Measurements from ENCODE around the gene ASPN.

The ASPN gene

GRCh38 chr9:92474587-92474986 is 7.7 kb downstream of the ASPN start:
- TF ChIP-seq, protein P1, sequence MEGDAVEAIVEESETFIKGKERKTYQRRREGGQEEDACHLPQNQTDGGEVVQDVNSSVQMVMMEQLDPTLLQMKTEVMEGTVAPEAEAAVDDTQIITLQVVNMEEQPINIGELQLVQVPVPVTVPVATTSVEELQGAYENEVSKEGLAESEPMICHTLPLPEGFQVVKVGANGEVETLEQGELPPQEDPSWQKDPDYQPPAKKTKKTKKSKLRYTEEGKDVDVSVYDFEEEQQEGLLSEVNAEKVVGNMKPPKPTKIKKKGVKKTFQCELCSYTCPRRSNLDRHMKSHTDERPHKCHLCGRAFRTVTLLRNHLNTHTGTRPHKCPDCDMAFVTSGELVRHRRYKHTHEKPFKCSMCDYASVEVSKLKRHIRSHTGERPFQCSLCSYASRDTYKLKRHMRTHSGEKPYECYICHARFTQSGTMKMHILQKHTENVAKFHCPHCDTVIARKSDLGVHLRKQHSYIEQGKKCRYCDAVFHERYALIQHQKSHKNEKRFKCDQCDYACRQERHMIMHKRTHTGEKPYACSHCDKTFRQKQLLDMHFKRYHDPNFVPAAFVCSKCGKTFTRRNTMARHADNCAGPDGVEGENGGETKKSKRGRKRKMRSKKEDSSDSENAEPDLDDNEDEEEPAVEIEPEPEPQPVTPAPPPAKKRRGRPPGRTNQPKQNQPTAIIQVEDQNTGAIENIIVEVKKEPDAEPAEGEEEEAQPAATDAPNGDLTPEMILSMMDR (IDR thresholded peaks at IDR 0.05) = no peak
- Histone ChIP-seq H3K27me3 (ENCODE audit: control insufficient read depth, insufficient read depth, low read length) (no peaks in the 10 kb centered on the region), H3K27ac (no peak overlapping the region), H3K36me3 (ENCODE audit: control insufficient read depth, insufficient read depth, low read length) (no peaks in the 10 kb centered on the region), H3K4me1 (no peaks in the 10 kb centered on the region), H2AFZ (no peak overlapping the region), H3K79me2 (no peaks in the 10 kb centered on the region), H3K9ac (no peak overlapping the region), H3K9me3 (ENCODE audit: control insufficient read depth, low read length) (no peaks in the 10 kb centered on the region), H3K4me2 (ENCODE audit: low read length) (no peak overlapping the region), H3K4me3 (ENCODE audit: low read depth, low read length) (no peak overlapping the region)

DNA sequence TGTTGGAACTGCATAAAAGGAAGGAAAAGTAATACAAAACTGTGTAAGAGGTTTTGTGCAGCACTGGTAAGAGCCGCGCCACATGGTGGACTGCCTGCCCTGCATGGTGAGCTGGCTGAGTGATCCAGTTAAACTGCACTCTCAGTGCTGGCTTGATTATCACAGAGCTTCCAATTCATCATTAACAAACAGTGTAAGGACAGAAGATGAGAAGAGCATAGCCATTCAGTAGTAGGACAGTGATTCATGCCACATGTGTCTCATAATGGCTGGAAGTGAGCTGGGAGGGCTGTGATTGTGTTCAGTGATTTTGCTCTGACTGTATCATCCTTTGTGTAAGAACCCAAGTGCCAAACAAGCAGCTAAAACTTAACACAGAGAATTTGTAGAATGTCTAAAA is 14.1 kb downstream of the ASPN start:
- H3K36me3 ChIP-seq (ENCODE audit: control insufficient read depth, insufficient read depth, low read length) = no peaks in the 10 kb centered on the region

GRCh38 chr9:92467511-92467910 is 14.8 kb downstream of the ASPN start:
- H3K27ac ChIP-seq = no peak overlapping the region
- H3K4me2 ChIP-seq (ENCODE audit: low read length) = no peak overlapping the region
- no peaks in the 10 kb centered on the region for H3K36me3 ChIP-seq (ENCODE audit: control insufficient read depth, insufficient read depth, low read length)
- no peaks in the 10 kb centered on the region for H3K4me1 ChIP-seq
- TF ChIP-seq, protein P1 (IDR thresholded peaks at IDR 0.05) = no peak
- H3K9me3 ChIP-seq (ENCODE audit: control insufficient read depth, low read length) = no peaks in the 10 kb centered on the region
- H3K79me2 ChIP-seq = no peaks in the 10 kb centered on the region
- no peak overlapping the region for H3K4me3 ChIP-seq (ENCODE audit: low read depth, low read length)
- no peak overlapping the region for H2AFZ ChIP-seq
- H3K9ac ChIP-seq = no peak overlapping the region
- no peaks in the 10 kb centered on the region for H3K27me3 ChIP-seq (ENCODE audit: control insufficient read depth, insufficient read depth, low read length)

More for the DNA sequence above, 14.1 kb downstream of the ASPN start:
- H2AFZ ChIP-seq = no peak overlapping the region
- no peak overlapping the region for H3K27ac ChIP-seq
- no peaks in the 10 kb centered on the region for H3K4me1 ChIP-seq
- no peak overlapping the region for H3K9ac ChIP-seq
- H3K4me2 ChIP-seq (ENCODE audit: low read length) = no peak overlapping the region
- H3K79me2 ChIP-seq = no peaks in the 10 kb centered on the region
- TF ChIP-seq, protein P1 (IDR thresholded peaks at IDR 0.05) = no peak
- H3K9me3 ChIP-seq (ENCODE audit: control insufficient read depth, low read length) = no peaks in the 10 kb centered on the region
- no peak overlapping the region for H3K4me3 ChIP-seq (ENCODE audit: low read depth, low read length)
- no peaks in the 10 kb centered on the region for H3K27me3 ChIP-seq (ENCODE audit: control insufficient read depth, insufficient read depth, low read length)

- H3K36me3 ChIP-seq (ENCODE audit: control insufficient read depth, insufficient read depth, low read length) = no peaks in the 10 kb centered on the region
- H3K4me3 ChIP-seq (ENCODE audit: low read depth, low read length) = no peak overlapping the region
- no peaks in the 10 kb centered on the region for H3K27me3 ChIP-seq (ENCODE audit: control insufficient read depth, insufficient read depth, low read length)
- H2AFZ ChIP-seq = no peak overlapping the region
- H3K4me2 ChIP-seq (ENCODE audit: low read length) = no peak overlapping the region
- H3K9me3 ChIP-seq (ENCODE audit: control insufficient read depth, low read length) = no peaks in the 10 kb centered on the region
- H3K9ac ChIP-seq = no peak overlapping the region
- no peaks in the 10 kb centered on the region for H3K4me1 ChIP-seq
- no peak overlapping the region for H3K27ac ChIP-seq
- TF ChIP-seq, protein P1 (IDR thresholded peaks at IDR 0.05) = no peak
- no peaks in the 10 kb centered on the region for H3K79me2 ChIP-seq
Measured at GRCh38 chr9:92467041-92467440, 15.3 kb downstream of the ASPN start.

- Histone ChIP-seq H3K27me3 (ENCODE audit: control insufficient read depth, insufficient read depth, low read length) (no peaks in the 10 kb centered on the region), H3K9ac (no peak overlapping the region), H3K4me3 (ENCODE audit: low read depth, low read length) (no peak overlapping the region), H3K4me2 (ENCODE audit: low read length) (no peak overlapping the region), H3K27ac (no peak overlapping the region), H3K36me3 (ENCODE audit: control insufficient read depth, insufficient read depth, low read length) (no peaks in the 10 kb centered on the region), H3K4me1 (no peaks in the 10 kb centered on the region), H3K79me2 (no peaks in the 10 kb centered on the region), H2AFZ (no peak overlapping the region), H3K9me3 (ENCODE audit: control insufficient read depth, low read length) (no peaks in the 10 kb centered on the region)
- TF ChIP-seq, protein P1 (IDR thresholded peaks at IDR 0.05) = no peak
Measured at GRCh38 chr9:92463984-92464383, 18.3 kb downstream of the ASPN start.
